Adrenal gland (tissue), 12 donors: ENCODE results near the gene CMPK1. TPM values are rescaled to one million over a fixed set of nuclear protein-coding genes. Genes with fewer than 3 reads are reported as not detected.

Experiments
- DNase-seq, 7 donors: peaks; one replicate each; pipeline ENCODE4 v3.0.0-alpha.2; 2019 to 2020
- H3K27ac ChIP-seq, 5 donors: fragments of 200-600 bp; sonication (generic) in 4 of 5; 1 replicate in 3 of 5; 2 replicates in 2 of 5; pipeline versions ENCODE4 v1.5.1 to v1.8.0; 2016 to 2020; ENCODE audit warnings: mild to moderate bottlenecking in 1 of 5
- H3K27me3 ChIP-seq: fragments of 200-600 bp; 2 replicates; pipeline ENCODE4 v1.8.0; 2021
- H3K36me3 ChIP-seq, 2 donors: fragments of 200-600 bp; replicated peaks in 1 of 2; 1 replicate in 1 of 2; 2 replicates in 1 of 2; pipeline versions ENCODE4 v1.5.1 to v1.8.0; 2018 to 2022
- H3K4me1 ChIP-seq, 2 donors: fragments of 200-600 bp; replicated peaks in 1 of 2; 1 replicate in 1 of 2; 2 replicates in 1 of 2; pipeline versions ENCODE4 v1.5.1 to v1.8.0; 2018 to 2021
- H3K4me3 ChIP-seq, 4 donors: fragments of 200-600 bp; sonication (generic) in 3 of 4; one replicate each; pipeline ENCODE4 v1.5.1; 2016 to 2018
- H3K9me3 ChIP-seq, 3 donors: fragments of 200-600 bp; sonication (generic) in 1 of 3; replicated peaks in 1 of 3; 1 replicate in 2 of 3; 2 replicates in 1 of 3; pipeline versions ENCODE4 v1.5.1 to v1.8.0; 2016 to 2021
- POLR2A ChIP-seq, 2 donors: fragments of 450-650 bp; IDR thresholded peaks; one replicate each; pipeline ENCODE4 v1.6.1; 2017; ENCODE audit warnings: antibody characterized with exemption in 2 of 2, mild to moderate bottlenecking in 2 of 2, moderate library complexity in 1 of 2
- WGBS, 4 donors: extraction: QIAGEN DNeasy Blood & Tissue Kit in 2 of 4; methylation state at CpG; one replicate each; pipeline versions ENCODE4 v1.1.5 to v1.1.7; 2013 to 2017; 5-methylcytosine and 5-hydroxymethylcytosine counted together
- intact Hi-C, 2 donors: fragments of 100-400 bp; cut with DNase I; formaldehyde crosslinking; loops; one replicate each; pipeline versions ENCODE4 v1.14.1 to v1.15.0; 2022 to 2023
- polyA plus RNA-seq, 3 donors: library from polyadenylated mRNA; stranded (reverse); fragments of 200-250 nt in 2 of 3; fragments of 350-450 nt in 1 of 3; fragmentation: Illumina TruSeq in 1 of 3; extraction: RNeasy Lipid Tissue Mini Kit (QIAGEN cat#74804) in 1 of 3; gene quantifications; one replicate each; pipeline ENCODE4 v1.2.3, GENCODE V29; 2013 to 2014
- total RNA-seq, 9 donors: library from RNA; depleted of rRNA in 4 of 9; stranded (reverse); fragments of >200 nt in 4 of 9; fragments of 120-200 nt in 1 of 9; fragmentation: NEBNext Ultra II Directional in 1 of 9; extraction: Animal tissue kit (Norgen Biotek cat#: 25700) in 1 of 9; gene quantifications; one replicate each; pipeline versions ENCODE4 v1.1.0 to v1.2.4, GENCODE V29; 2013 to 2023
- TF ChIP-seq, protein P1 (sequence below), 6 experiments: fragments of 450-650 bp in 4 of 6; fragments of 200-600 bp in 2 of 6; sonication (generic) in 1 of 6; IDR thresholded peaks; 1 replicate in 5 of 6; 2 replicates in 1 of 6; pipeline versions ENCODE4 v1.5.1 to v1.8.0; 2016 to 2021; ENCODE audit warnings: antibody characterized with exemption in 6 of 6, mild to moderate bottlenecking in 2 of 6, moderate library complexity in 1 of 6
- donor health status: healthy with polysubstance abuse.
- donor health status: Bipolar disorder and iron deficiency.
- donor health status: DM: yes; HTN: yes; CAD: no.
- donor health status: DM: no; HTN: no; CAD: no.
- donor health status: DM: no; HTN: no; CAD: no.
- donor health status: DM: yes; HTN: yes; CAD: no.

Gene CMPK1
- total and polyA plus RNA-seq, 12 donors: 31.0 to 124 (median 64.2) TPM

DNA sequence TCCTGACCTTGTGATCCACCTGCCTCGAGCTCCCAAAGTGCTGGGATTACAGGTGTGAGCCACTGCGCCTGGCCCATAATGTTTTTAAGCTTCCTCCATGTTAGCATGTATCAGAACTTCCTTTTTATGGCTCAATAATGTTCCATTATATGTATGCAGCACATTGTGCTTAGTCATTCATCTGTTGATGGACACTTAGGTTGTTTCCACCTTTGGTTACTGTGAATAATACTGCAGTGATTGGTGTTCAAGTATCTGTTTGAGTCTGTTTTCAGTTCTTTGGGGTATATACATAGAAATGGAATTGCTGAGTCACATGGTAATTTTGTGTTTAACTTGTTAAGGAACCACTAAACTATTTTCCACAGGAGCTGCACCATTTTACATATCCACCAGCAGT is 17.7 kb downstream of the CMPK1 start:
- intact Hi-C loops: no loop called here
- no peak overlapping the region for H3K27ac ChIP-seq
- no peaks in the 10 kb centered on the region for H3K4me1 ChIP-seq
- TF ChIP-seq, protein P1, sequence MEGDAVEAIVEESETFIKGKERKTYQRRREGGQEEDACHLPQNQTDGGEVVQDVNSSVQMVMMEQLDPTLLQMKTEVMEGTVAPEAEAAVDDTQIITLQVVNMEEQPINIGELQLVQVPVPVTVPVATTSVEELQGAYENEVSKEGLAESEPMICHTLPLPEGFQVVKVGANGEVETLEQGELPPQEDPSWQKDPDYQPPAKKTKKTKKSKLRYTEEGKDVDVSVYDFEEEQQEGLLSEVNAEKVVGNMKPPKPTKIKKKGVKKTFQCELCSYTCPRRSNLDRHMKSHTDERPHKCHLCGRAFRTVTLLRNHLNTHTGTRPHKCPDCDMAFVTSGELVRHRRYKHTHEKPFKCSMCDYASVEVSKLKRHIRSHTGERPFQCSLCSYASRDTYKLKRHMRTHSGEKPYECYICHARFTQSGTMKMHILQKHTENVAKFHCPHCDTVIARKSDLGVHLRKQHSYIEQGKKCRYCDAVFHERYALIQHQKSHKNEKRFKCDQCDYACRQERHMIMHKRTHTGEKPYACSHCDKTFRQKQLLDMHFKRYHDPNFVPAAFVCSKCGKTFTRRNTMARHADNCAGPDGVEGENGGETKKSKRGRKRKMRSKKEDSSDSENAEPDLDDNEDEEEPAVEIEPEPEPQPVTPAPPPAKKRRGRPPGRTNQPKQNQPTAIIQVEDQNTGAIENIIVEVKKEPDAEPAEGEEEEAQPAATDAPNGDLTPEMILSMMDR (IDR thresholded peaks at IDR 0.05): no peak
- no peak for TF ChIP-seq POLR2A (IDR thresholded peaks at IDR 0.05)
- H3K27me3 ChIP-seq: no peaks in the 10 kb centered on the region
- H3K36me3 ChIP-seq: no peaks in the 10 kb centered on the region
- H3K9me3 ChIP-seq: no peaks in the 10 kb centered on the region
- no peak for DNase-seq
- 93 to 100% (median 99%) methylated on average over 2 of the region's 2 CpGs for WGBS, 4 donors
- no peak overlapping the region for H3K4me3 ChIP-seq

DNA sequence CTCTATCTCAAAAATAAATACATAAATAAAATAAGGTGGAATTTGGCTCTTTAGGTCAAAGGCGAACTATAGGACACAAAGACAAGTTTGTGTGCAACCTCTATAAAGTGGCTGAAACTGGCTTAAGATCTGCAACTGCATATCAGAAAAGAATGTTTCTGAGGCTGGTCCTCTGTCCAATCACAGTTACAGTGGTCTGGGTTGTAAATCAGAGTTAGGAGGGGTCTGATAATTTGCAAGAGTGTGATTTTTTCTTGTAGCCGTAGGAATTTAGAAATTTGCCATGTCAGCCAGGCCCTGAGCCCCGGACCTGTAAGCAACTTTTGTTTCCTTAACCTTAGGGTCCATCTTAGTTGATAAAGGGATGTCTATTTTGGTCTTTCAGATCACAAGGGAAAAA is 27.8 kb downstream of the CMPK1 start:
- H3K4me1 ChIP-seq: no peaks in the 10 kb centered on the region
- H3K27me3 ChIP-seq: no peaks in the 10 kb centered on the region
- H3K9me3 ChIP-seq: no peaks in the 10 kb centered on the region
- no peak for TF ChIP-seq POLR2A (IDR thresholded peaks at IDR 0.05)
- TF ChIP-seq, protein P1 (IDR thresholded peaks at IDR 0.05): no peak
- WGBS, 4 donors: 45 to 75% (median 73%) methylated on average over 3 of the region's 3 CpGs
- H3K27ac ChIP-seq: no peak overlapping the region
- intact Hi-C loops: no loop called here
- DNase-seq: no peak
- H3K4me3 ChIP-seq: no peak overlapping the region
- H3K36me3 ChIP-seq: no peaks in the 10 kb centered on the region

DNA sequence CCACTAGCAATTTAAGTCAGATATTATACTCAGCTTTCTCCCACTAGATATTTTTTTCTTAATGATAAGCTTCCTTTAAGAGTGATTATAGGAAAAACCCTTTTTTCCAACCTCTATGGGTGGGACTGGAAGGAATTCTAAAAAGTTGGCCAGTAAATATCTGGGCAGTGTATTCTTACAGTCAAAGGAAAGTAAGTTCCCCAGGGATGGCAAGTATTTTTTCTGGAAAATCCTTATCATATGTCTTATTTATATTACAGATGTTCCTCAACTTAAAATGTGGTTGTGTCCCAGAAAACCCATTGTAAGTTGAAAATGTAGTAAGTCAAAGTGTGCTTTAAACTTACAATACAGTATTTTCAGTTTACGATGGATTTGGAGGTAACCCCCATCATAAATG is 29.2 kb downstream of the CMPK1 start:
- no peaks in the 10 kb centered on the region for H3K4me1 ChIP-seq
- H3K9me3 ChIP-seq: no peaks in the 10 kb centered on the region
- H3K36me3 ChIP-seq: no peaks in the 10 kb centered on the region
- DNase-seq: no peak
- no peak overlapping the region for H3K4me3 ChIP-seq
- no peaks in the 10 kb centered on the region for H3K27me3 ChIP-seq
- no peak overlapping the region for H3K27ac ChIP-seq
- TF ChIP-seq, protein P1 (IDR thresholded peaks at IDR 0.05): no peak
- no peak for TF ChIP-seq POLR2A (IDR thresholded peaks at IDR 0.05)
- 92 to 100% (median 93%) methylated on average over 1 of the region's 1 CpG for WGBS, 4 donors
- intact Hi-C loops: no loop called here

DNA sequence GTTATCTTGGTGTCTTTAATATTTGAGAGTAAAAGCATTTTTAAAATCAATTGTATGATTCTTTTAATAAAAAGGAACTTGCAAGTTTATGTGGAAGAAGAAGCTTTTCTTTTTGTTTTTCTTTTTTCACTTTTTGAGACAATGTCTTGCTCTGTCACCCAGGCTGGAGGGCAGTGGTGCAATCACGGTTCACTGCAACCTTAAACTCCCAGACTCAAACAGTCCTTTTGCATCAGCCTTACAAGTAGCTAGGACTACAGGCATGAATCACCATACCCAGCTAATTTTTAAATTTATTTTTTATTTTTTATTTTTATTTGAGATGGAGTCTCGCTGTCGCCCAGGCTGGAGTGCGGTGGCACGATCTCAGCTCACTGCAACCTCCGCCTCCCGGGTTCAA is 34.1 kb downstream of the CMPK1 start:
- H3K9me3 ChIP-seq: no peaks in the 10 kb centered on the region
- WGBS, 4 donors: 92 to 97% (median 95%) methylated on average over 7 of the region's 7 CpGs
- no peaks in the 10 kb centered on the region for H3K4me1 ChIP-seq
- intact Hi-C loops: no loop called here
- DNase-seq: no peak
- TF ChIP-seq, protein P1 (IDR thresholded peaks at IDR 0.05): no peak
- TF ChIP-seq POLR2A (IDR thresholded peaks at IDR 0.05): no peak
- no peak overlapping the region for H3K4me3 ChIP-seq
- no peaks in the 10 kb centered on the region for H3K27me3 ChIP-seq
- peaks cover 0 to 19% of the 10 kb centered on the region in 2 donors for H3K36me3 ChIP-seq
- H3K27ac ChIP-seq: no peak overlapping the region
